ENCODE results near the gene SRM. TPM values are rescaled to one million over a fixed set of nuclear protein-coding genes. Genes with fewer than 3 reads are reported as not detected.

SRM gene
- total and polyA plus RNA-seq, 2 of the 13 experiments (the other 11 are each of a cell fraction or from before 2014, with no cell fraction given): 27.9 to 31.8 TPM

GRCh38 chr1:11067716-11068599 lies 8.1 kb upstream of the SRM start (continued):
- TF ChIP-seq, protein P1, sequence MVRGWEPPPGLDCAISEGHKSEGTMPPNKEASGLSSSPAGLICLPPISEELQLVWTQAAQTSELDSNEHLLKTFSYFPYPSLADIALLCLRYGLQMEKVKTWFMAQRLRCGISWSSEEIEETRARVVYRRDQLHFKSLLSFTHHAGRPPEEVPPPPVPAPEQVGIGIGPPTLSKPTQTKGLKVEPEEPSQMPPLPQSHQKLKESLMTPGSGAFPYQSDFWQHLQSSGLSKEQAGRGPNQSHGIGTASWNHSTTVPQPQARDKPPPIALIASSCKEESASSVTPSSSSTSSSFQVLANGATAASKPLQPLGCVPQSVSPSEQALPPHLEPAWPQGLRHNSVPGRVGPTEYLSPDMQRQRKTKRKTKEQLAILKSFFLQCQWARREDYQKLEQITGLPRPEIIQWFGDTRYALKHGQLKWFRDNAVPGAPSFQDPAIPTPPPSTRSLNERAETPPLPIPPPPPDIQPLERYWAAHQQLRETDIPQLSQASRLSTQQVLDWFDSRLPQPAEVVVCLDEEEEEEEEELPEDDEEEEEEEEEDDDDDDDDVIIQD (CRISPR knock-in tag; IDR thresholded peaks at IDR 0.05; ENCODE audit: low read depth): no peak
- no peak for TF ChIP-seq KMT2B (CRISPR knock-in tag; IDR thresholded peaks at IDR 0.05)
- no peak for TF ChIP-seq ZNF720 (CRISPR knock-in tag; IDR thresholded peaks at IDR 0.05)

DNA sequence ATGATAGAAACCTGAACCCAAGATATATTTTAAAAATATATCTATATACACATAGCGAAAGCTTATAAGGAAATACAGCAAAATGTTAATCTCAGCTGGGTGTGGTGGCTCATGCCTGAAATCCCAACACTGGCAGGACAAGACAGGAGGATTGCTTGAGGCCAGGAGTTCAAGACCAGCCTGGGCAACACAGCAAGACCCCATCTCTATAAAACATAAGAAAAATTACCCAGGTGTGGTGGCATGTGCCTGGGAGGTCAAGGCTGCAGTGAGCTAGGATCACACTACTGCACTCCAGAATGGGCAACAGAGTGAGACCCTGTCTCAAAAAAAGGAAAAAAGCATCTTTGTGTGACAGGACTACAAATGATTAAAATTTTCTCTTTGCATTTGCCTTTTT lies 6.0 kb upstream of the SRM start:
- FAIRE-seq (no peak), ATAC-seq (no peak), DNase-seq (ENCODE audit: low spot score) (no peak)
- Histone ChIP-seq H3K36me3 (replicated peaks in 1 of 2; ENCODE audit: control insufficient read depth in 1 of 2, insufficient read depth in 2 of 2, low read length in 2 of 2) (peaks cover 30 to 63% of the 10 kb centered on the region in 2 experiments), H3K9ac (ENCODE audit: insufficient read depth, low read depth, low read length) (no peak overlapping the region), H3K79me2 (ENCODE audit: insufficient read depth, low read length) (peaks cover 1% of the 10 kb centered on the region), H2AFZ (ENCODE audit: low read length) (no peak overlapping the region), H3K27ac (ENCODE audit: extremely low read length, insufficient read depth, low read length) (no peak overlapping the region), H3K27me3 (ENCODE audit: control insufficient read depth in 1 of 2, insufficient read depth in 2 of 2, low read length in 2 of 2) (no peaks in the 10 kb centered on the region), H3K9me3 (ENCODE audit: low read length) (no peaks in the 10 kb centered on the region), H3K4me3 (replicated peaks in 1 of 3; ENCODE audit: insufficient read depth in 1 of 3, low read depth in 2 of 3, low read length in 3 of 3) (no peak overlapping the region), H3K4me2 (ENCODE audit: low read depth, low read length) (no peak overlapping the region), H4K20me1 (ENCODE audit: insufficient read depth, low read length) (no peaks in the 10 kb centered on the region), H3K4me1 (ENCODE audit: insufficient read depth, low read length) (peaks cover 15% of the 10 kb centered on the region)
- intact Hi-C loops (cut with micrococcal nuclease; ENCODE audit: unreplicated experiment) (no loop called here), in situ Hi-C loops (cut with HindIII; ENCODE audit: extremely low pct_ligation_motif_present, low pct_unique_long_range_greater_than_20kb) (no loop called here)
- no TSS peak for BruUV-seq (replicated peaks)
- POLR2A ChIA-PET: no interaction called here
- 97% methylated on average over 1 of the region's 1 CpG for WGBS (ENCODE audit: low lambda C conversion rate)
- TF ChIP-seq ZNF121 (CRISPR knock-in tag; IDR thresholded peaks at IDR 0.05) (peak; percentile 60; the same call in 1 of the 2 replicates), NR1H2 (CRISPR knock-in tag; IDR thresholded peaks at IDR 0.05; ENCODE audit: borderline replicate concordance, low read depth) (no peak)
- CTCF ChIA-PET (ENCODE audit: low intra/inter-chr PET ratio, low total read pairs): no interaction called here
